Gastrocnemius medialis (tissue), 4 donors: ENCODE results near the gene RASGRP4.

Experiments
- CTCF ChIP-seq, 5 experiments: fragments of 450-650 bp in 3 of 5; fragments of 200-600 bp in 2 of 5; sonication (generic) in 2 of 5; IDR thresholded peaks in 4 of 5; conservative IDR thresholded peaks in 1 of 5; 1 replicate in 4 of 5; 2 replicates in 1 of 5; pipeline ENCODE4 v1.5.1; 2016 to 2019; ENCODE audit warnings: antibody characterized with exemption in 5 of 5, mild to moderate bottlenecking in 3 of 5, moderate library complexity in 3 of 5
- POLR2A ChIP-seq, 2 donors: fragments of 450-650 bp; IDR thresholded peaks; one replicate each; pipeline ENCODE4 v1.6.1; 2017; ENCODE audit warnings: antibody characterized with exemption in 2 of 2, mild to moderate bottlenecking in 2 of 2, moderate library complexity in 2 of 2

GRCh38 chr19:38443458-38443999 lies 17.5 kb upstream of the RASGRP4 start:
- TF ChIP-seq CTCF (IDR thresholded peaks at IDR 0.05 in 4 of 5, conservative IDR thresholded peaks at IDR 0.05 in 1 of 5) (no peak), POLR2A (IDR thresholded peaks at IDR 0.05) (no peak)
